Right atrium auricular region (tissue), 2 donors: ENCODE results near the gene SPRR2B. TPM values are rescaled to one million over a fixed set of nuclear protein-coding genes. Genes with fewer than 3 reads are reported as not detected.
"Not testable (repeated sequence)": the region's sequence is repeated elsewhere in the genome, so short reads cannot be mapped to it uniquely, and the experiment has no call there.

Experiments
- DNase-seq: peaks from one replicate; pipeline ENCODE4 v3.0.0-alpha.2; 2019; ENCODE audit warnings: low spot score
- H3K27ac ChIP-seq, 2 donors: fragments of 200-600 bp; sonication (generic); 1 replicate in 1 of 2; 2 replicates in 1 of 2; pipeline ENCODE4 v1.5.1; 2016 to 2019
- H3K27me3 ChIP-seq, 2 donors: fragments of 200-600 bp; sonication (generic); one replicate each; pipeline versions ENCODE4 v1.5.1 to v1.6.0; 2017 to 2019
- H3K36me3 ChIP-seq: fragments of 200-600 bp; sonication (generic); one replicate; pipeline ENCODE4 v1.5.1; 2016
- H3K4me1 ChIP-seq, 2 donors: fragments of 200-600 bp; sonication (generic); one replicate each; pipeline versions ENCODE4 v1.5.1 to v1.6.0; 2017 to 2019
- H3K4me3 ChIP-seq, 2 donors: fragments of 200-600 bp; sonication (generic); 1 replicate in 1 of 2; 2 replicates in 1 of 2; pipeline ENCODE4 v1.5.1; 2017 to 2019; ENCODE audit warnings: mild to moderate bottlenecking in 1 of 2, moderate library complexity in 1 of 2
- H3K9me3 ChIP-seq, 2 donors: fragments of 200-600 bp; sonication (generic); one replicate each; pipeline ENCODE4 v1.5.1; 2019
- CTCF ChIP-seq, 2 donors: fragments of 200-600 bp; sonication (generic); IDR thresholded peaks; one replicate each; pipeline ENCODE4 v1.5.1; 2019; ENCODE audit warnings: antibody characterized with exemption in 2 of 2
- total RNA-seq, 2 donors: library from RNA; depleted of rRNA; stranded (reverse); fragments of >200 nt; gene quantifications; one replicate each; pipeline ENCODE4 v1.1.0, GENCODE V29; 2016

The SPRR2B gene
- total RNA-seq, 2 donors from 2014 or later = not detected

- Histone ChIP-seq H3K4me1 (no peaks in the 10 kb centered on the region), H3K4me3 (no peak within 1 kb of the TSS), H3K36me3 (no peaks in the 10 kb centered on the region), H3K27me3 (no peaks in the 10 kb centered on the region), H3K27ac (no peak within 1 kb of the TSS), H3K9me3 (no peaks in the 10 kb centered on the region)
- no peak for DNase-seq
- TF ChIP-seq CTCF (IDR thresholded peaks at IDR 0.05) = no peak
These were observed 40.5 kb downstream of the SPRR2B start, which contains the start of gene SPRR1B for GRCh38 chr1:153030895-153031294. Gene SPRR1B (plus strand): TSS chr1:153031203. CDS start chr1:153032346, 1,143 bp downstream.

GRCh38 chr1:153028766-153029165, 42.6 kb downstream of the SPRR2B start:
- Histone ChIP-seq H3K27ac (no peak overlapping the region), H3K27me3 (no peaks in the 10 kb centered on the region), H3K4me1 (no peaks in the 10 kb centered on the region), H3K9me3 (no peaks in the 10 kb centered on the region), H3K36me3 (no peaks in the 10 kb centered on the region), H3K4me3 (no peak overlapping the region)
- DNase-seq = no peak
- TF ChIP-seq CTCF (IDR thresholded peaks at IDR 0.05) = no peak

GRCh38 chr1:153025797-153026196, 45.6 kb downstream of the SPRR2B start:
- Histone ChIP-seq H3K36me3 (no peaks in the 10 kb centered on the region), H3K27ac (no peak overlapping the region), H3K4me1 (no peaks in the 10 kb centered on the region), H3K27me3 (no peaks in the 10 kb centered on the region), H3K9me3 (no peaks in the 10 kb centered on the region), H3K4me3 (no peak overlapping the region)
- TF ChIP-seq CTCF (IDR thresholded peaks at IDR 0.05) = no peak
- no peak for DNase-seq

GRCh38 chr1:153024413-153024812, 47.0 kb downstream of the SPRR2B start:
- H3K4me3 ChIP-seq = no peak overlapping the region
- no peak for DNase-seq
- H3K9me3 ChIP-seq = no peaks in the 10 kb centered on the region
- H3K4me1 ChIP-seq = no peaks in the 10 kb centered on the region
- no peak overlapping the region for H3K27ac ChIP-seq
- no peak for TF ChIP-seq CTCF (IDR thresholded peaks at IDR 0.05)
- no peaks in the 10 kb centered on the region for H3K27me3 ChIP-seq
- H3K36me3 ChIP-seq = no peaks in the 10 kb centered on the region

- no peaks in the 10 kb centered on the region for H3K9me3 ChIP-seq
- DNase-seq = no peak
- no peaks in the 10 kb centered on the region for H3K36me3 ChIP-seq
- no peak overlapping the region for H3K4me3 ChIP-seq
- no peaks in the 10 kb centered on the region for H3K27me3 ChIP-seq
- H3K4me1 ChIP-seq = no peaks in the 10 kb centered on the region
- H3K27ac ChIP-seq = no peak overlapping the region
- TF ChIP-seq CTCF (IDR thresholded peaks at IDR 0.05) = no peak
These were observed 48.3 kb downstream of the SPRR2B start for GRCh38 chr1:153023109-153023508.

- not testable (repeated sequence) for H3K9me3 ChIP-seq, H3K27ac ChIP-seq, DNase-seq, H3K27me3 ChIP-seq, H3K4me3 ChIP-seq, H3K36me3 ChIP-seq, H3K4me1 ChIP-seq
These were observed 49.1 kb downstream of the SPRR2B start for GRCh38 chr1:153022340-153022739.

GRCh38 chr1:153021829-153022228, 49.6 kb downstream of the SPRR2B start:
- H3K36me3 ChIP-seq, DNase-seq, H3K4me1 ChIP-seq, H3K27ac ChIP-seq, H3K4me3 ChIP-seq, H3K9me3 ChIP-seq, H3K27me3 ChIP-seq: not testable (repeated sequence)
